M059J (cell line): ENCODE results near the gene FOXQ1. TPM values are rescaled to one million over a fixed set of nuclear protein-coding genes. Genes with fewer than 3 reads are reported as not detected.
"Not testable (repeated sequence)": the region's sequence is repeated elsewhere in the genome, so short reads cannot be mapped to it uniquely, and the experiment has no call there.

Experiments
- DNase-seq: peaks from one replicate; pipeline ENCODE4 v3.0.0-alpha.2; 2012; ENCODE audit warnings: low read depth
- total RNA-seq: library from RNA; depleted of rRNA; stranded (reverse); fragments of >200 nt; shearing (Covaris generic); gene quantifications from 2 replicates; pipeline ENCODE4 v1.2.3, GENCODE V29; 2014

FOXQ1 gene
- total RNA-seq, 1 experiment from 2014 or later: not detected

GRCh38 chr6:1290805-1291204, 21.1 kb upstream of the FOXQ1 start:
- no peak for DNase-seq

- DNase-seq: no peak
Observed at GRCh38 chr6:1291381-1291780, 20.5 kb upstream of the FOXQ1 start.

- DNase-seq: no peak
Observed at GRCh38 chr6:1295420-1295819, 16.5 kb upstream of the FOXQ1 start.

GRCh38 chr6:1296079-1296478, 15.8 kb upstream of the FOXQ1 start:
- no peak for DNase-seq

- DNase-seq: peak; percentile 79
Observed at GRCh38 chr6:1296542-1296941, 15.4 kb upstream of the FOXQ1 start.

- no peak for DNase-seq
Observed at GRCh38 chr6:1297746-1298145, 14.2 kb upstream of the FOXQ1 start.

GRCh38 chr6:1298768-1299167, 13.1 kb upstream of the FOXQ1 start:
- no peak for DNase-seq

- DNase-seq: no peak
Observed at GRCh38 chr6:1306133-1306532, 5.8 kb upstream of the FOXQ1 start.

GRCh38 chr6:1309366-1309765, 2.5 kb upstream of the FOXQ1 start:
- DNase-seq: no peak

- no peak for DNase-seq
Observed at GRCh38 chr6:1310628-1311399, 1.1 kb upstream of the FOXQ1 start.

- no peak for DNase-seq
Observed at GRCh38 chr6:1312203-1312472, 240 bp downstream of the FOXQ1 start.

GRCh38 chr6:1312473-1313367, 822 bp downstream of the FOXQ1 start:
- DNase-seq: no peak

GRCh38 chr6:1313384-1313766, 1.5 kb downstream of the FOXQ1 start:
- no peak for DNase-seq

GRCh38 chr6:1313767-1314503, 2.0 kb downstream of the FOXQ1 start:
- no peak for DNase-seq

- DNase-seq: no peak
Observed at GRCh38 chr6:1314617-1315016, 2.7 kb downstream of the FOXQ1 start.

GRCh38 chr6:1315201-1315559, 3.3 kb downstream of the FOXQ1 start:
- DNase-seq: no peak

- peak; percentile 26 for DNase-seq
Observed at GRCh38 chr6:1315560-1316386, 3.9 kb downstream of the FOXQ1 start.

GRCh38 chr6:1316489-1316971, 4.6 kb downstream of the FOXQ1 start:
- DNase-seq: peak; percentile 66

GRCh38 chr6:1317302-1317815, 5.5 kb downstream of the FOXQ1 start:
- no peak for DNase-seq

GRCh38 chr6:1318036-1318435, 6.1 kb downstream of the FOXQ1 start:
- DNase-seq: no peak

- not testable (repeated sequence) for DNase-seq
Observed at GRCh38 chr6:1318584-1318983, 6.7 kb downstream of the FOXQ1 start.
